GM12878 (cell line): Measurements from ENCODE around the gene INTS6. TPM values are rescaled to one million over a fixed set of nuclear protein-coding genes. Genes with fewer than 3 reads are reported as not detected.

ENCODE experiments used
- ATAC-seq: fragments of 200-7000 bp; cut with Tn5 transposase; 3 replicates; pipeline ENCODE4 v1.9.1; 2020; ENCODE audit warnings: mild to moderate bottlenecking, moderate library complexity
- BruUV-seq: library from RNA; stranded (reverse); fragments of 400-500 nt; replicated peaks from 2 replicates; lab custom pipeline; 2021; lab: Mats Ljungman, UMichigan
- CTCF ChIA-PET: fragments of 300-600 bp; sonication (Branson Sonifier 250); formaldehyde crosslinking; extraction: SDS; loops from one replicate; lab custom pipeline; 2021; ENCODE audit warnings: inconsistent platforms; lab: Yijun Ruan, JAX
- POLR2A ChIA-PET: fragments of 350-600 bp; formaldehyde crosslinking; extraction: SDS; loops from one replicate; lab custom pipeline; 2021; ENCODE audit warnings: inconsistent platforms; lab: Charles Lee
- RAD21 ChIA-PET: fragments of 300-600 bp; sonication (Branson Sonifier 250); formaldehyde crosslinking; loops from one replicate; lab custom pipeline; 2023; ENCODE audit warnings: antibody characterized with exemption; ENCODE audit not compliant: unreplicated experiment; lab: Charles Lee
- SMC1A ChIA-PET: fragments of 300-600 bp; sonication (Branson Sonifier 250); formaldehyde crosslinking; loops from one replicate; lab custom pipeline; 2023; ENCODE audit not compliant: unreplicated experiment, uncharacterized antibody; lab: Charles Lee
- DNase-seq: peaks from one replicate; pipeline ENCODE4 v3.0.0-alpha.2; 2011; ENCODE audit warnings: low read depth, low spot score
- FAIRE-seq: peaks from 3 replicates; lab custom pipeline; 2011; peaks lifted over from hg19 to GRCh38; lab: Jason Lieb, UNC
- H2AFZ ChIP-seq: 2 replicates; pipeline ENCODE4 v1.6.0; 2011; ENCODE audit warnings: low read depth, low read length, control low read depth; ENCODE audit not compliant: control insufficient read depth
- H3K27ac ChIP-seq: 2 replicates; pipeline ENCODE4 v1.5.1; 2011; ENCODE audit warnings: control low read depth; ENCODE audit not compliant: control insufficient read depth, insufficient read depth
- H3K27me3 ChIP-seq, 2 experiments: replicated peaks in 1 of 2; 2 replicates each; pipeline versions ENCODE4 v1.6.0 to v1.6.1; 2011; ENCODE audit warnings: low read length in 1 of 2; ENCODE audit not compliant: control insufficient read depth in 2 of 2, insufficient read depth in 2 of 2
- H3K36me3 ChIP-seq, 2 experiments: 2 replicates each; pipeline ENCODE4 v1.5.1; 2011; ENCODE audit warnings: low read length in 1 of 2; ENCODE audit not compliant: control insufficient read depth in 2 of 2, insufficient read depth in 2 of 2
- H3K4me1 ChIP-seq: 2 replicates; pipeline ENCODE4 v1.6.1; 2011; ENCODE audit warnings: mild to moderate bottlenecking, low read length, moderate library complexity, mixed read lengths; ENCODE audit not compliant: control insufficient read depth, insufficient read depth
- H3K4me2 ChIP-seq: 2 replicates; pipeline ENCODE4 v1.6.0; 2011; ENCODE audit warnings: control low read depth; ENCODE audit not compliant: control insufficient read depth, insufficient read depth
- H3K4me3 ChIP-seq: fragments of 200-600 bp; sonication (generic); 2 replicates; pipeline ENCODE4 v1.5.1; 2016
- H3K79me2 ChIP-seq: 2 replicates; pipeline ENCODE4 v1.6.0; 2011; ENCODE audit warnings: low read length; ENCODE audit not compliant: control insufficient read depth, insufficient read depth
- H3K9ac ChIP-seq: 2 replicates; pipeline ENCODE4 v1.8.0; 2011; ENCODE audit warnings: low read length, control low read depth, mixed read lengths; ENCODE audit not compliant: control insufficient read depth, insufficient read depth
- H3K9me3 ChIP-seq: replicated peaks from 3 replicates; pipeline ENCODE4 v1.5.1; 2011; ENCODE audit warnings: mild to moderate bottlenecking, low read length; ENCODE audit not compliant: control insufficient read depth, insufficient read depth
- H4K20me1 ChIP-seq: 2 replicates; pipeline ENCODE4 v1.6.0; 2011; ENCODE audit not compliant: control insufficient read depth, insufficient read depth
- BCL11A ChIP-seq: IDR thresholded peaks from 2 replicates; pipeline ENCODE4 v1.6.1; 2011; ENCODE audit warnings: low read depth, low read length
- CBX3 ChIP-seq: fragments of 200-600 bp; sonication (generic); IDR thresholded peaks from 2 replicates; pipeline ENCODE4 v1.6.1; 2016; ENCODE audit warnings: low read depth, borderline replicate concordance
- ETV6 ChIP-seq, 2 experiments: fragments of 450-650 bp in 1 of 2; IDR thresholded peaks in 1 of 2; conservative IDR thresholded peaks in 1 of 2; 2 replicates each; pipeline ENCODE4 v1.6.1; 2014; ENCODE audit warnings: antibody characterized with exemption in 1 of 2, borderline replicate concordance in 1 of 2, low read depth in 1 of 2, mild to moderate bottlenecking in 1 of 2, moderate library complexity in 1 of 2
- IRF4 ChIP-seq: IDR thresholded peaks from 2 replicates; pipeline ENCODE4 v1.6.1; 2011; ENCODE audit warnings: low read depth, low read length
- JUNB ChIP-seq: IDR thresholded peaks from 2 replicates; pipeline ENCODE4 v1.6.1; 2016; ENCODE audit warnings: antibody characterized with exemption, mild to moderate bottlenecking
- MTA2 ChIP-seq: fragments of 450-650 bp; IDR thresholded peaks from 2 replicates; pipeline ENCODE4 v1.6.1; 2016; ENCODE audit warnings: low read depth, mild to moderate bottlenecking, moderate library complexity
- MTA3 ChIP-seq: IDR thresholded peaks from 2 replicates; pipeline ENCODE4 v1.6.1; 2012; ENCODE audit warnings: low read length, inconsistent platforms, borderline replicate concordance
- NFYA ChIP-seq: IDR thresholded peaks from 2 replicates; pipeline ENCODE4 v1.6.1; 2011; ENCODE audit warnings: low read depth, mild to moderate bottlenecking, low read length, improper control_type of control experiment, borderline replicate concordance
- NR2C2 ChIP-seq: IDR thresholded peaks from 2 replicates; pipeline ENCODE4 v1.6.1; 2011; ENCODE audit warnings: borderline replicate concordance, low read depth; ENCODE audit not compliant: control insufficient read depth, insufficient read length
- RAD21 ChIP-seq: IDR thresholded peaks from 2 replicates; pipeline ENCODE4 v1.6.1; 2011; ENCODE audit warnings: mild to moderate bottlenecking, low read depth, low read length, moderate library complexity; ENCODE audit not compliant: insufficient read depth
- SIN3A ChIP-seq: IDR thresholded peaks from 2 replicates; pipeline ENCODE4 v1.6.1; 2012; ENCODE audit warnings: low read depth, low read length, improper control_type of control experiment
- SPI1 ChIP-seq: IDR thresholded peaks from 2 replicates; pipeline ENCODE4 v1.6.1; 2011; ENCODE audit warnings: low read depth, mild to moderate bottlenecking, low read length, moderate library complexity, borderline replicate concordance; ENCODE audit not compliant: insufficient read depth
- SREBF2 ChIP-seq: IDR thresholded peaks from 2 replicates; pipeline ENCODE4 v1.6.1; 2012; ENCODE audit warnings: mild to moderate bottlenecking, low read length
- TCF12 ChIP-seq: IDR thresholded peaks from 2 replicates; pipeline ENCODE4 v1.6.1; 2011; ENCODE audit warnings: low read depth, mild to moderate bottlenecking, low read length
- TCF3 ChIP-seq: IDR thresholded peaks from 2 replicates; pipeline ENCODE4 v1.6.1; 2012; ENCODE audit warnings: low read depth, mild to moderate bottlenecking, low read length, borderline replicate concordance; ENCODE audit not compliant: insufficient read depth
- ZNF274 ChIP-seq: IDR thresholded peaks from one replicate; pipeline ENCODE4 v1.8.0; 2011; ENCODE audit not compliant: insufficient read length, insufficient read depth
- WGBS: methylation state at CpG from one replicate; pipeline ENCODE4 v1.1.6; 2016; ENCODE audit warnings: low lambda C conversion rate; ENCODE audit not compliant: insufficient replicate concordance, insufficient coverage; ENCODE audit errors: missing lambda C conversion rate; 5-methylcytosine and 5-hydroxymethylcytosine counted together
- in situ Hi-C: fragments of 300-500 bp; cut with MboI; formaldehyde crosslinking; loops from 9 replicates; pipeline ENCODE4 v1.14.3; 2018; ENCODE audit warnings: mixed read lengths
- intact Hi-C: fragments of 100-400 bp; cut with micrococcal nuclease; formaldehyde crosslinking; loops from one replicate; pipeline ENCODE4 v1.14.2; 2022; ENCODE audit not compliant: unreplicated experiment
- polyA plus RNA-seq, 11 experiments: library from polyadenylated mRNA; depleted of rRNA in 4 of 11; unstranded in 6 of 11; stranded (reverse) in 5 of 11; fragments of >200 nt; fragmentation: Nextera tagmentation in 4 of 11; fragmentation: Illumina TruSeq in 1 of 11; extraction: Ambion mirVana in 4 of 11; extraction: Trizol in 1 of 11; gene quantifications; 1 replicate in 1 of 11; 2 replicates in 10 of 11; pipeline versions ENCODE4 v1.2.1 to v1.2.3, GENCODE V29; 2011 to 2016; ENCODE audit warnings: inconsistent platforms in 2 of 11, missing spikeins in 2 of 11, low read depth in 1 of 11
- total RNA-seq, 4 experiments: library from RNA; depleted of rRNA in 3 of 4; stranded (reverse); fragments of >200 nt in 3 of 4; fragmentation: Illumina TruSeq in 1 of 4; extraction: Trizol in 1 of 4; gene quantifications; 2 replicates each; pipeline versions ENCODE4 v1.2.1 to v1.2.3, GENCODE V29; 2013 to 2021
- TF ChIP-seq, protein P1 (sequence below): fragments of 450-650 bp; IDR thresholded peaks from 2 replicates; pipeline ENCODE4 v1.6.1; 2017; ENCODE audit warnings: mild to moderate bottlenecking

Gene INTS6
- total and polyA plus RNA-seq, 10 of the 15 experiments (the other 5 are each of a cell fraction or from before 2014, with no cell fraction given), result 7.2 to 57.7 (median 30.9) TPM

DNA sequence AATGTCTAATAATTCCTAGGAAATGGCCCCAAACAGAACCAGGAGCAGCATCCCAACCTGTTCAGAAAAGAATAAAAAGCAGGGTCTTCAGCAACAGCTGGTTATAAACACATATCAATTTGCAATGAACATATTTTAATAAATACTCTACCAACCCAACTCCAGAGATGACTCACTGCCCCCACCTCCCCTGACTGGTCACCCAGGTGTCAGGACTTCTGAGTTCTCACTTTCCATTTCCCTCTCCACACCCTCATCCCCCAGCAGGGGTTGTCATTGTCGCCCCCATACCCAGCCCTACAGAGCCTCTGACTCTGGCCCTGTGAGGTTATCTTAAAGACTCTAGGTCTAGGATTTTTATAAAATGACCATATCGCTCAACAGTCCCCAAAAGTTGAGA is 106.4 kb downstream of the INTS6 start:
- CTCF ChIA-PET, result interaction anchor here (1.4 to 1.6 kb wide), 2 partner anchors 15 to 452 kb away, joined by 3 to 7 read pairs; no protein-coding TSS in a partner anchor
- DNase-seq, result no peak
- FAIRE-seq, result no peak
- POLR2A ChIA-PET, result no interaction called here
- no peaks in the 10 kb centered on the region for H4K20me1 ChIP-seq
- no peaks in the 10 kb centered on the region for H3K36me3 ChIP-seq
- no peak overlapping the region for H3K9ac ChIP-seq
- SMC1A ChIA-PET, result interaction anchor here (0.7 to 1.2 kb wide), 2 partner anchors 205 to 451 kb away, joined by 3 read pairs; no protein-coding TSS in a partner anchor
- no peaks in the 10 kb centered on the region for H3K79me2 ChIP-seq
- RAD21 ChIA-PET, result interaction anchor here (0.6 kb wide), 1 partner anchor 15 kb away, joined by 3 read pairs; no protein-coding TSS in a partner anchor
- 53% methylated on average over 2 of the region's 2 CpGs for WGBS
- intact Hi-C loops, result no loop called here
- no peak overlapping the region for H2AFZ ChIP-seq
- H3K27ac ChIP-seq, result no peak overlapping the region
- TF ChIP-seq RAD21 (no peak), ZNF274 (no peak), JUNB (0 out of 2 replicates have a peak, but pooled peaks have one; percentile 30), IRF4 (peak; percentile 54; the same call in 1 of the 2 replicates), TCF3 (0 out of 2 replicates have a peak, but pooled peaks have one; percentile 22), TCF12 (0 out of 2 replicates have a peak, but pooled peaks have one; percentile 44)
- TF ChIP-seq, all 136 proteins: peak for 4
- no TSS peak for BruUV-seq
- H3K4me2 ChIP-seq, result no peak overlapping the region
- in situ Hi-C loops, result no loop called here
- no peak overlapping the region for H3K4me3 ChIP-seq
- H3K4me1 ChIP-seq, result 0 out of 2 replicates have a peak, but pooled peaks cover 4% of the 10 kb centered on the region
- H3K27me3 ChIP-seq, result no peaks in the 10 kb centered on the region
- peak; percentile 65 for ATAC-seq
- H3K9me3 ChIP-seq, result no peaks in the 10 kb centered on the region

DNA sequence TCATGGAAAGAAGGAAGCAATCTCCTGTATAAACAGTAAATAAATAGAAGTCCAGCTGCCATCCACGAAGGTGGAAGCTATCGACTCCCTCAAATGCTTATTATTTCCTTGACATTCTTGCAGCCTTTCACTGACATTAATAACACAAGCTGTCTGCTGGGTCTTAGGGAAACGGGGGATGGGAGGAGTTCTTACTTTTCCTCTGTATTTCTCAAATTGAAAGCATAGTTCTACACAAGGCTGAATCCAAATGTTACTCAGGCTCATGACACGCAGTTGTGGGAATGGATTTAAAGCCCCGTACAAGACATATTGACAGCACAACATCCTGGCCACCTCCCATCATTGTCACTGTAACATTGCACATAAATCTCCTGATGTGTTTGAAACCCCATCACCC is 109.4 kb downstream of the INTS6 start:
- FAIRE-seq (no peak), DNase-seq (no peak), ATAC-seq (no peak)
- Histone ChIP-seq H3K4me1 (0 out of 2 replicates have a peak, but pooled peaks cover 4% of the 10 kb centered on the region), H3K4me3 (no peak overlapping the region), H3K9ac (no peak overlapping the region), H3K4me2 (no peak overlapping the region), H3K36me3 (no peaks in the 10 kb centered on the region), H3K9me3 (no peaks in the 10 kb centered on the region), H2AFZ (no peak overlapping the region), H3K27ac (no peak overlapping the region), H4K20me1 (no peaks in the 10 kb centered on the region), H3K79me2 (no peaks in the 10 kb centered on the region), H3K27me3 (no peaks in the 10 kb centered on the region)
- CTCF ChIA-PET, result interaction anchor here (1.2 kb wide), 1 partner anchor 9 kb away, joined by 3 read pairs; no protein-coding TSS in a partner anchor
- SMC1A ChIA-PET, result interaction anchor here (0.6 to 1.1 kb wide), 2 partner anchors 10 to 14 kb away, joined by 3 read pairs; no protein-coding TSS in a partner anchor
- RAD21 ChIA-PET, result no interaction called here
- POLR2A ChIA-PET, result interaction anchor here (1.0 kb wide), 1 partner anchor 12 kb away, joined by 3 read pairs; no protein-coding TSS in a partner anchor
- WGBS, result 50% methylated on average over 5 of the region's 5 CpGs
- BruUV-seq, result no TSS peak
- intact Hi-C loops, result no loop called here
- in situ Hi-C loops, result no loop called here
- TF ChIP-seq MTA3 (no peak), SPI1 (no peak), CBX3 (no peak), MTA2 (no peak), SREBF2 (no peak), BCL11A (no peak), NR2C2 (no peak), IRF4 (no peak), ETV6 (conservative IDR thresholded peaks at IDR 0.05 in 1 of 2, IDR thresholded peaks at IDR 0.05 in 1 of 2; ENCODE audit: borderline replicate concordance in 1 of 2, low read depth in 1 of 2) (no peak), NFYA (no peak), SIN3A (no peak)
- TF ChIP-seq, protein P1, sequence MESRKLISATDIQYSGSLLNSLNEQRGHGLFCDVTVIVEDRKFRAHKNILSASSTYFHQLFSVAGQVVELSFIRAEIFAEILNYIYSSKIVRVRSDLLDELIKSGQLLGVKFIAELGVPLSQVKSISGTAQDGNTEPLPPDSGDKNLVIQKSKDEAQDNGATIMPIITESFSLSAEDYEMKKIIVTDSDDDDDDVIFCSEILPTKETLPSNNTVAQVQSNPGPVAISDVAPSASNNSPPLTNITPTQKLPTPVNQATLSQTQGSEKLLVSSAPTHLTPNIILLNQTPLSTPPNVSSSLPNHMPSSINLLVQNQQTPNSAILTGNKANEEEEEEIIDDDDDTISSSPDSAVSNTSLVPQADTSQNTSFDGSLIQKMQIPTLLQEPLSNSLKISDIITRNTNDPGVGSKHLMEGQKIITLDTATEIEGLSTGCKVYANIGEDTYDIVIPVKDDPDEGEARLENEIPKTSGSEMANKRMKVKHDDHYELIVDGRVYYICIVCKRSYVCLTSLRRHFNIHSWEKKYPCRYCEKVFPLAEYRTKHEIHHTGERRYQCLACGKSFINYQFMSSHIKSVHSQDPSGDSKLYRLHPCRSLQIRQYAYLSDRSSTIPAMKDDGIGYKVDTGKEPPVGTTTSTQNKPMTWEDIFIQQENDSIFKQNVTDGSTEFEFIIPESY, result no peak
